HG03432 (cell line): ENCODE results near the gene RPS6KC1.
"Not testable (repeated sequence)": the region's sequence is repeated elsewhere in the genome, so short reads cannot be mapped to it uniquely, and the experiment has no call there.

Experiments used
- ATAC-seq: cut with Tn5 transposase; IDR thresholded peaks from one replicate; pipeline ENCODE4 v1.9.1; 2021; ENCODE audit warnings: mild to moderate bottlenecking, moderate library complexity; ENCODE audit not compliant: unreplicated experiment

Gene RPS6KC1

DNA sequence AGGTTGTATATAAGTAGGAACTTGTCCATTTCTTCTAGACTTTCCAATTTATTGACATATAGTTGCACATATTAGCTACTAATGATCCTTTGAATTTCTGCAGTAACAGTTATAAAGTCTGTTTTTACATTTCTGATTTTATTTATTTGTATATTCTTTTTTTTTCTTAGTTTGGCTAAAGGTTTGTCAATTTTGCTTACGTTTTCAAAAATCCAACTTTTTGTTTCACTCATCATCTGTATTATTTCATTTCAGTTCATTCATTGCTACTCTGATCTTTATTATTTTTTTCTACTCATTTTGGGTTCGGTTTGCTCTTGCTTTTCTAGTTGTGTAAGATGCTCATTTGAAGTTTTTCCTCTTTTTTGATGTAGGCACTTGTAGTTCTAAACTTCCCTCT, 97.9 kb downstream of the RPS6KC1 start:
- no peak for ATAC-seq

GRCh38 chr1:213150090-213150489, 99.0 kb downstream of the RPS6KC1 start:
- ATAC-seq, result not testable (repeated sequence)

- no peak for ATAC-seq
Measured at GRCh38 chr1:213154056-213154685, 103.1 kb downstream of the RPS6KC1 start.

- no peak for ATAC-seq
Measured at GRCh38 chr1:213159376-213159775, 108.3 kb downstream of the RPS6KC1 start.

DNA sequence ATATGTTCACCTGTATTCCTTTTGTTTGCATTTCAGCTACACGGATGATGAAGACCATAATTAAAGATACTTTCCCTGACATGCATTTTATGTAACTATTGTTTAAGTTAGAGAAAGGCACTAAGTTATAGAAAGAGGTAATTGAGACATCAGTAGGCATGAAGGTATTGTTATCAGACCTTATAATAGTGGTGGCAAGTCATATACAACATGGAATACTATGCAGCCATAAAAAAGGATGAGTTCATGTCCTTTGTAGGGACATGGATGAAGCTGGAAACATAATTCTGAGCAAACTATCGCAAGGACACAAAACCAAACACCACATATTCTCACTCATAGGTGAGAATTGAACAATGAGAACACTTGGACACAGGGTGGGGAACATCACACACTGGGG, 109.4 kb downstream of the RPS6KC1 start:
- ATAC-seq, result not testable (repeated sequence)

- no peak for ATAC-seq
Measured at GRCh38 chr1:213162338-213162737, 111.3 kb downstream of the RPS6KC1 start.

DNA sequence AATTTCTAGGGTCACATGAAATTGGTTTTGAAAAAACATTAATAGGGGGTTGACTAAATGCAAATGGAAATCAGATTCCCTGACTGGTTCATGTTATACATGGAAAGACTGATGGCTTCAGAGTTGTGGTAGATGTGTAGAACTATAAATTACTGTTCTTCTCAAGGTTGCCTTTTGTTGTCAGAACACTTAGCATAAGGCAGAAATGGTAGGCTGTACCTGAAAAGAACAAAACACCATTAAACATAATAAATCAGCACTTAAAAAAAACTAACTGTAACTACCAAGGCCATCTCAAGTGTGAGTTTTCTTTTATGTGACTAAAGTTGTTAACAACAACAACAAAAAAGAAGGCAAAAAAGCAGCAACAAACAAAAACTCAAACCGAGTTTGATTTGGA, 111.8 kb downstream of the RPS6KC1 start:
- ATAC-seq, result no peak

- ATAC-seq, result no peak
Measured at GRCh38 chr1:213163278-213163711, 112.3 kb downstream of the RPS6KC1 start.

DNA sequence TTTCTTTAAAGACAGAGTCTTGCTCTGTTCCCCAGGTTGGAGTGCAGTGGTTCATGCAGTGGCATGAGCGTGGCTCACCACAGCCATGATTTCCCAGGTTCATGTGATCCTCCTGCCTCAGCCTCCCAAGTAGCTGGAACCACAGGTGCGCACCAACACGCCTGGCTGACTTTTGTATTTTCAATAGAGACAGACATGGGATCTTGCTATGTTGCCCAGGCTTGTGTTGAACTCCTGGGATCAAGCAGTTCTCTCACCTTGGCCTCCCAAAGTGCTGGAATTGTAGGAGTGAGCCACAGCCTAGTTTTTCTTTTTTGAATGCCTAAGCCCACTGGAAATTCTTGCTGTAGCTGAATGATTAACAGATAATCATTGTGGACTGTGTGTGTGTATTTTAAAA, 113.5 kb downstream of the RPS6KC1 start:
- ATAC-seq, result no peak

DNA sequence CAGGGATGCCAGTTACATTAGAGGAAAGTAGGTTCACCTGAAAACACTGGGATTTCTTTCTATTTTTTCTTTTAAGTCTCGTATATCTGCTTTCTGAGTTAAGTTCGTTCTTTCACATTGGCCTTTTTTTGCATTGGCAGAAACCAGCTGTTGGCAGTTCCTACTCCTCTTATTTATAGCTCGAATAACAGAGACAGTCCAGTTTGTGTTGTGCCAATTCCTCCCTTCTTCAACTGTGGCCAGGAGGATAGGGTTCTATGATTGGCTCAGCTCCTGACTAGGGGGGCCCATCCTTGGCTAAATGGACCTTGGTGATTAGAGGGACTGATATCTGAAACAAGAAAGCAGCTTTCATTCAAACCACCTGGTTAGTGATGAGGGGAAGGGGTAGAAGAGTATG, 115.8 kb downstream of the RPS6KC1 start:
- ATAC-seq, result no peak

DNA sequence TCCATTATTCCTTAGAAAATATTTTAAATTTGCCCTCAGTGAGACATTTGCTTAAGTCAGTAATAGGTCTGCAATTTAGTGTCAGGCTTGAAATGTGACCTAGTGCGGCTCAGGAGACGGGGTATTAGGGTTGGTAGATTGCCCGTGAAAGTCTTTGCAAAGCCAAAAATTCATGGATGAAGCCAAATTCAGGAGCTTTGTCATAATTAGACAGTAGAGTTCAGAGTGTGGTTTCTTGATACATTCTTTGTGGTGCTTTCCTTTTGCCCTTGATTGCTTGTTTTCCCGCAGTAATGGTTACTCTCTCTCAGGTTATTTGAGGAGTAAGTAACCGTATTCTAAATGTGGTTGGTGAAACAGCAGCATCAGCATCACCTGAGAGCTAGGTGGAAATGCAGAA, 120.7 kb downstream of the RPS6KC1 start:
- ATAC-seq, result no peak

DNA sequence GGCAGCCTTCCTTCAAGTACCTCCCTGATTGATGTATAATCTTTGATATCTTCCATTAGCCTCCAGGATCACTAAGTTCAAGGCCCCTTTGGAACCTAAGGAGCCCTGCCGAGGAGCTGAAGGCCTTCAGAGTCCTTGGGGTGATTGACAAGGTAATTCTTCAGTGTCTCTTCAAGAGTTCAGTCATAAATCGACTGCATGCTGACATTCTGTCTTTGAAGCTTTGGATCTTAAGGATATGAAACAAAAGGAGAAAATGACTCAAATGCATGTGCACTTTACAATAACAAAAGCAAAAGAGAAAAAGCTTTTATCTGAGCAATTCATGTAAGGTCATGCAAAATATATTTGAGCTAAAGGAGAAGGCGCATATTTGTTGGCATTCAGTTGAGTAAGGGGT, 125.3 kb downstream of the RPS6KC1 start:
- no peak for ATAC-seq

- ATAC-seq, result no peak
Measured at GRCh38 chr1:213179784-213180183, 128.7 kb downstream of the RPS6KC1 start.

DNA sequence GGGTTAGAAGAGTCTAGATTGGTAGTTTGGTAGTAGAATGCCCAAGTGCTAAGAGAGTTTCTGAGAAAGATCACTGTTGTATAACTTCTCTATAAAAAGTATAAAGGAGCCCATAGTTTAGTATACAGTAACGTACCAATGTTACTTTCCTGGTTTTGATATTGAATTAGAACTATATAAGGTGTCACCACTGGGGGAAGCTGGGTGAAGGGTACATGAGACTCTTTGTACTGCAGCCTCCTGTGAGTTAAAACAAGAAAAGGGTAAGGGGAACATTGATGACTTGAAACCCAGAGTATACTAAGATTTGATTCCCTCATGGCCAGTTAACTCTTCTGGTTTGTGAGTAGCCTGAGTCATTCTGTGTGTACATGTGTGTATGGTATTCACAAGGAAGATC, 129.8 kb downstream of the RPS6KC1 start:
- ATAC-seq, result no peak

GRCh38 chr1:213183036-213183672, 132.1 kb downstream of the RPS6KC1 start:
- ATAC-seq, result no peak

- no peak for ATAC-seq
Measured at GRCh38 chr1:213186168-213186567, 135.1 kb downstream of the RPS6KC1 start.

DNA sequence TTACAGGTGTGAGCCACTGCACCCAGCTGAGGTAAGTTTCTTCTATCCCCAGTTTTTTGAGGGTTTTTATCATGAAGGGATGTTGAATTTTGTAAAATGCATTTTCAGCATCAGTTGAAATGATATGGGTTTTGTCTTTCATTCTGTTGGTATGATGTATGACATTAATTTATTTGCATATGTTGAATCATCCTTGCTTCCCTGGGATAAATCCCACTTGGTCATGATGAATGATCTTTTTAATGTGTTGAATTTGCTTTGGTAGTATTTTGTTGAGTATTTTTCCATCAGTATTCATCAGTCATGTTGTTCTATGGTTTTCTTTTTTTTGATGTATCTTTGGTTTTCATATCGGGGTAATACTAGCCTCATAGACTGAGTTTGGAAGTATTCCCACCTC, 141.0 kb downstream of the RPS6KC1 start:
- ATAC-seq, result no peak

GRCh38 chr1:213194383-213194782, 143.3 kb downstream of the RPS6KC1 start:
- ATAC-seq, result no peak

- no peak for ATAC-seq
Measured at GRCh38 chr1:213194855-213195254, 143.8 kb downstream of the RPS6KC1 start.

DNA sequence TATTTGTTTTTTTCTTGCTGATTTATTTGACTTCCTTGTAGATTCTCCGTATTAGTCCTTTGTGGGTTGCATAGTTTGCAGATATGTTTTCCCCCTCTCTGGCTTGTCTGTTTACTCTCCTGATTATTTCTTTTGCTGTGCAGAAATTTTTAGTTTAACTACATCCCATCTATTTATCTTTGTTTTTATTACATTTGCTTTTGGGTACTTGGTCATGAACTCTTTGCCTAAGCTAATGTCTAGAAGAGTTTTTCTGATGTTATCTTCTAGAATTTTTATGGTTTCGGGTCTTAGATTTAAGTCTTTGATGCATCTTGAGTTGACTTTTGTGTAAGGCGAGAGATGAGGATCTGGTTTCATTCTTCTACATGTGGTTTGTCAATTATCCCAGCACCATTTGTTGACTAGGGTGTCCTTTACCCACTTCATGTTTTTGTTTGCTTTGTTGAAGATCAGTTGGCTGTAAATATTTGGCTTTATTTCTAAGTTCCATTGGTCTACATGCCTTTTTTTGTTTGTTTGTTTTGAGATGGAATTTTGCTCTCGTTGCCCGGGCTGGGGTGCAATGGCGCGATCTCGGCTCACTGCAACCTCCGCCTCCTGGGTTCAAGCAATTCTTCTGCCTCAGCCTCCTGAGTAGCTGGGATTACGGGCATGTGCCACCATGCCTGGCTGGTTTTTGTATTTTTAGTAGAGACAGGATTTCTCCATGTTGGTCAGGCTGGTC, 145.4 kb downstream of the RPS6KC1 start:
- ATAC-seq, result not testable (repeated sequence)

DNA sequence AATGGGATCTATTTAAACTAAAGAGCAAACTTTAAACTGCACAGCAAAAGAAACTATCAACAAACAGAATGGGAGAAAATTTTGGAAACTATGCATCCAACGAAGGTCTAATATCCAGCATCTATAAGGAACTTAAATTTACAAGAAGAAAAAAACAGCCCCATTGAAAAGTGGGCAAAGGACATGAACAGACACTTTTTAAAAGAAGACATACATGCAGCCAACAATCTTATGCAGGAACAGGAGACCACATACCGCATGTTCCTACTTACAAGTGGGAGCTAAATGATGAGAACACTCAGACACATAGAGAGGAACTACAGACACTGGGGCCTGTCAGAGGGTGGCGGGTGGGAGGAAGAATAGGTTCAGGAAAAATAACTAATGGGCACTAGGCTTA, 149.6 kb downstream of the RPS6KC1 start:
- ATAC-seq, result no peak
